Hepatocyte (in vitro differentiated cells): ENCODE measurements around the gene TMEM145. TPM values are rescaled to one million over a fixed set of nuclear protein-coding genes. Genes with fewer than 3 reads are reported as not detected.
"Not testable (repeated sequence)": the region's sequence is repeated elsewhere in the genome, so short reads cannot be mapped to it uniquely, and the experiment has no call there.

Experiments
- DNase-seq: peaks from one replicate; pipeline ENCODE4 v3.0.0-alpha.2; 2016; ENCODE audit warnings: low spot score
- H2AFZ ChIP-seq: fragments of 200-600 bp; sonication (generic); 2 replicates; pipeline ENCODE4 v1.6.0; 2016; ENCODE audit warnings: antibody characterized with exemption, mild to moderate bottlenecking
- H3K27ac ChIP-seq: fragments of 200-600 bp; sonication (generic); 2 replicates; pipeline ENCODE4 v1.5.1; 2016; ENCODE audit warnings: mild to moderate bottlenecking
- H3K27me3 ChIP-seq: fragments of 200-600 bp; sonication (generic); 2 replicates; pipeline ENCODE4 v1.6.1; 2016
- H3K36me3 ChIP-seq: fragments of 200-600 bp; sonication (generic); replicated peaks from 2 replicates; pipeline ENCODE4 v1.5.1; 2016; ENCODE audit warnings: low read depth; ENCODE audit not compliant: insufficient read depth
- H3K4me1 ChIP-seq: fragments of 200-600 bp; sonication (generic); 2 replicates; pipeline ENCODE4 v1.5.1; 2016; ENCODE audit warnings: mild to moderate bottlenecking, moderate library complexity; ENCODE audit not compliant: insufficient read depth
- H3K4me2 ChIP-seq: fragments of 200-600 bp; sonication (generic); 2 replicates; pipeline ENCODE4 v1.6.0; 2016
- H3K4me3 ChIP-seq: fragments of 200-600 bp; sonication (generic); 2 replicates; pipeline ENCODE4 v1.5.1; 2016; ENCODE audit warnings: mild to moderate bottlenecking
- H3K79me2 ChIP-seq: fragments of 200-600 bp; sonication (generic); 2 replicates; pipeline ENCODE4 v1.6.0; 2017; ENCODE audit warnings: mild to moderate bottlenecking
- H3K9me2 ChIP-seq: fragments of 200-600 bp; sonication (generic); replicated peaks from 2 replicates; pipeline ENCODE4 v1.6.0; 2017; ENCODE audit warnings: mild to moderate bottlenecking; ENCODE audit not compliant: insufficient read depth
- H3K9me3 ChIP-seq: fragments of 200-600 bp; sonication (generic); 2 replicates; pipeline ENCODE4 v1.5.1; 2016; ENCODE audit warnings: low read depth, mild to moderate bottlenecking
- H4K20me1 ChIP-seq: fragments of 200-600 bp; sonication (generic); 2 replicates; pipeline ENCODE4 v1.6.0; 2016; ENCODE audit warnings: mild to moderate bottlenecking; ENCODE audit not compliant: insufficient read depth, poor library complexity, severe bottlenecking
- CTCF ChIP-seq: fragments of 200-600 bp; sonication (generic); IDR thresholded peaks from 2 replicates; pipeline ENCODE4 v1.5.1; 2016; ENCODE audit warnings: antibody characterized with exemption, mild to moderate bottlenecking; ENCODE audit not compliant: poor library complexity
- EZH2 ChIP-seq: fragments of 200-600 bp; sonication (generic); IDR thresholded peaks from 2 replicates; pipeline ENCODE4 v1.6.1; 2016; ENCODE audit warnings: antibody characterized with exemption, mild to moderate bottlenecking, borderline replicate concordance
- EZH2phosphoT487 ChIP-seq: fragments of 200-600 bp; sonication (generic); IDR thresholded peaks from one replicate; pipeline ENCODE4 v1.6.1; 2018; ENCODE audit warnings: antibody characterized with exemption, mild to moderate bottlenecking, low read depth, moderate library complexity; ENCODE audit not compliant: unreplicated experiment, severe bottlenecking
- WGBS: methylation state at CpG from one replicate; pipeline ENCODE4 v1.1.6; 2016; ENCODE audit warnings: low lambda C conversion rate; ENCODE audit errors: missing lambda C conversion rate; 5-methylcytosine and 5-hydroxymethylcytosine counted together
- polyA plus RNA-seq: library from polyadenylated mRNA; unstranded; fragments of >200 nt; fragmentation: Nextera tagmentation; extraction: Ambion mirVana; gene quantifications from 2 replicates; pipeline ENCODE4 v1.2.1, GENCODE V29; 2016
- total RNA-seq: library from RNA; depleted of rRNA; stranded (reverse); fragments of >200 nt; gene quantifications from 2 replicates; pipeline ENCODE4 v1.2.3, GENCODE V29; 2014

The TMEM145 gene
- total and polyA plus RNA-seq, 2 experiments from 2014 or later = 0.40 TPM; not detected in 1

GRCh38 chr19:42334697-42335373 lies 21.7 kb downstream of the TMEM145 start:
- peaks cover 26% of the 10 kb centered on the region for H3K79me2 ChIP-seq
- no peak for DNase-seq
- no peak overlapping the region for H2AFZ ChIP-seq
- no peak for TF ChIP-seq CTCF
- no peak for TF ChIP-seq EZH2phosphoT487
- TF ChIP-seq EZH2 = no peak
- H3K4me1 ChIP-seq = no peaks in the 10 kb centered on the region
- H3K27me3 ChIP-seq = no peaks in the 10 kb centered on the region
- H3K4me2 ChIP-seq = no peak overlapping the region
- H3K4me3 ChIP-seq = no peak overlapping the region
- H3K27ac ChIP-seq = no peak overlapping the region
- H4K20me1 ChIP-seq = no peaks in the 10 kb centered on the region
- H3K9me2 ChIP-seq = no peaks in the 10 kb centered on the region
- WGBS = 96% methylated on average over 13 of the region's 13 CpGs
- H3K36me3 ChIP-seq = no peaks in the 10 kb centered on the region
- no peaks in the 10 kb centered on the region for H3K9me3 ChIP-seq

GRCh38 chr19:42335374-42335936 lies 22.3 kb downstream of the TMEM145 start:
- no peaks in the 10 kb centered on the region for H3K36me3 ChIP-seq
- no peak for DNase-seq
- H3K4me3 ChIP-seq = no peak overlapping the region

GRCh38 chr19:42335971-42336370 lies 22.9 kb downstream of the TMEM145 start:
- Histone ChIP-seq H4K20me1 (no peaks in the 10 kb centered on the region), H3K27me3 (no peaks in the 10 kb centered on the region), H3K36me3 (no peaks in the 10 kb centered on the region), H3K9me3 (no peaks in the 10 kb centered on the region), H3K4me2 (no peak overlapping the region), H3K4me1 (no peaks in the 10 kb centered on the region), H3K79me2 (peaks cover 16% of the 10 kb centered on the region), H3K9me2 (no peaks in the 10 kb centered on the region), H2AFZ (no peak overlapping the region), H3K4me3 (no peak overlapping the region), H3K27ac (no peak overlapping the region)
- TF ChIP-seq CTCF (no peak), EZH2 (no peak), EZH2phosphoT487 (no peak)
- whole genome bisulfite sequencing = 96% methylated on average over 15 of the region's 19 CpGs
- no peak for DNase-seq

More at GRCh38 chr19:42335374-42335936, 22.3 kb downstream of the TMEM145 start:
- Histone ChIP-seq H3K27ac (no peak overlapping the region), H3K27me3 (no peaks in the 10 kb centered on the region), H4K20me1 (no peaks in the 10 kb centered on the region), H3K4me2 (no peak overlapping the region), H3K4me1 (no peaks in the 10 kb centered on the region), H2AFZ (no peak overlapping the region), H3K9me2 (no peaks in the 10 kb centered on the region), H3K79me2 (peaks cover 21% of the 10 kb centered on the region), H3K9me3 (no peaks in the 10 kb centered on the region)
- WGBS = 92% methylated on average over 7 of the region's 7 CpGs
- no peak for TF ChIP-seq EZH2phosphoT487
- no peak for TF ChIP-seq CTCF
- no peak for TF ChIP-seq EZH2

- not testable (repeated sequence) for H3K36me3 ChIP-seq, H3K4me2 ChIP-seq, H2AFZ ChIP-seq, H3K4me3 ChIP-seq, H3K79me2 ChIP-seq, DNase-seq, H3K9me2 ChIP-seq, H3K9me3 ChIP-seq, H3K4me1 ChIP-seq, H3K27ac ChIP-seq, H4K20me1 ChIP-seq, H3K27me3 ChIP-seq
- 88% methylated on average over 7 of the region's 7 CpGs for WGBS
Observed at GRCh38 chr19:42339126-42339860, 26.2 kb downstream of the TMEM145 start.

- H4K20me1 ChIP-seq, H2AFZ ChIP-seq, H3K4me3 ChIP-seq, H3K4me2 ChIP-seq, H3K79me2 ChIP-seq, H3K9me2 ChIP-seq, H3K4me1 ChIP-seq, DNase-seq, H3K9me3 ChIP-seq, H3K27ac ChIP-seq, H3K27me3 ChIP-seq, H3K36me3 ChIP-seq: not testable (repeated sequence)
- WGBS = 96% methylated on average over 4 of the region's 4 CpGs
Observed at GRCh38 chr19:42339922-42340321, 26.8 kb downstream of the TMEM145 start.
